ENCODE measurements around the gene CCL3.
"Not testable (repeated sequence)": the region's sequence is repeated elsewhere in the genome, so short reads cannot be mapped to it uniquely, and the experiment has no call there.

Gene CCL3

DNA sequence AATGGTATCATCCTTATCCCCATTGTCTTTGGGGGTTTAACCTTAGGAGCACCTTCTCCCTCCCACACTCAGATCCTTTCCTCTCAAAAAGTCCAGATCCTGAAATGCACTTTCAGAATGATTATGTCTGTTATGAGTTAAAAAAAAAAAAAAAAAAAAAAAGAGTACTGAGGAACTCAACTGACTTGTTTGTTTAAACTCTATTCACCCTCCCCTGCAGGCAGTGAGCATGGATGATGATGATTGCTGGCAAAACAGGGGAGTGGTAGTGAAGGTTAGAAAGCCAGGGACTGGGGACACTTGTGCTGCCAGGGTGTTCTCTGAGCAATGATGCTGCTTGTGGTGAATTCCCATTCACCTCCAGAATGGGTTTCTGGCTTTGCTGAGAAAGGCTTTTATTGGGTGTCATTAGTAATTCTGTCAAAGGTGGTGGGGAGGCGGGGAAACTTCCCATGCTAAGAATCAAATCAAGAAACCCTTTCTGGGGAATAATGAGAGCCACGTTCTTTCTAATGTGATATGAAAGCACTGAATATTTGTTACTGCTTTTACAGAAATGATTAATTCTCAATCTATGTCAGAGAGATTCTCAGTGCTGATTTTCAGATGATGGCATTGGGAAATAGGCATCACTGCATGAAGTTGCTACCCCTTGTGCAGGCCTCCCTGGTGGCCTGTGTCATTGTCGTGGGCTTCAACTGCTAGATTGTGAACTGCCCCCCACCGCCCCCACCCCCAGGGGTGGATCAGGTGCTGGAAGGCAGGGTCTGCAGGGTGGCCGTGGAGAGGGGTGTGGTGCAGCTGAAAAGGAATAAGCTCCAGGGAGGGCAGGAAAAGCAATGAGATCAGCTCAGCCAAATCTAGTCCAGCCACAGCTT, 27.8 kb upstream of the CCL3 start:
- DNase-seq, result no peak

DNA sequence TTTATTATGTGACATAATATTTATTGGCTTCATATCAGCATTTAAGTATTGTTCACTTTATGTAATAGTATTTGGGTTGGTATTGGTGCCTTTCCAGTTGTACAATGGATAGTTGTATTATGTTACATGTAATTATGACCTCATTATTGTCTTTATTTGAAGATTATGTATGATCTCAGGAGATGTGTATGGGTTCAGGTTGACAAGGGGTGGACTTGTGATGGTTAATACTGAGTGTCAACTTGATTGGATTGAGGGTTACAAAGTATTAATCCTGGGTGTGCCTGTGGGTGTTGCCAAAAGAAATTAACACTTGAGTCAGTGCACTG, 25.7 kb upstream of the CCL3 start:
- DNase-seq, result not testable (repeated sequence)

- DNase-seq, result not testable (repeated sequence)
Measured at GRCh38 chr17:36114971-36115648, 25.2 kb upstream of the CCL3 start.

- DNase-seq, result not testable (repeated sequence)
Measured at GRCh38 chr17:36113131-36113530, 23.2 kb upstream of the CCL3 start.

DNA sequence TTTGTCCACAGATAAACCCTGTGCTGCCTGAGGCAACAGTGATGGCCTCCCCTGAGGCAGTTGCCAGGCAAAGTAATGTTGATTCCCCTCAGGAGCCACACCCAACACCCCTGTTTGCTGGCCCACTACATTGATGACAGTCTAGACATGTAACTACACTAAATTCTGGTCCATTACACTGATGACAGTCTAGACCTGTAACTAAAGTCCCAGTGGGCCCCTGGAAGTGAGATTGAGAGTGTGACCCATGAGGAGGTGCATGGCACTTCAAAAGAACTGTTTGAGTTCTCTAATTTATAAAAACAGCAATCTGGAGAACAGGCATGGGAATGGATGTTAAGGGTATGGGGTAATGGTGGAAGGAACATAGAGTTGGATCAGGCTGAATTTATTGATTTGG, 22.6 kb upstream of the CCL3 start:
- no peak for DNase-seq

DNA sequence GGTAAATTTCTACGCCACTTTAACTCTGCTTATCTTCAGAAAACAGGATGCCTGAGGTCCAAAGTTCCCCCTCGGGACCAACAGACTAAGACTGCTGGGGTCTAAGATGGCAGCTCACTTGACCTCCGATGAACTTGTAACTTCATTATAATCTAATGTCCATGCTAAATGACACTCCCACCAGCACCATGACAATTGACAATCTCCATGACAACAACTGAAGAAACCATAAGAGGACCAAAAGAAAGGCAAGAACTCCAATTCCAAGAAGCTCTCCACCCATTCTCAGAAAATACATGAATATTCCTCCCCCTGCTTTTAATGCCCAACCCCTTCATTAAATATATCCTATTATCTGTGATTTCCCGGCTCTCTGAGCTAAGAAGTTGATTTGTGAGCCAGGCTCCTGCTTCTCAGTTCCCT, 21.1 kb upstream of the CCL3 start:
- DNase-seq, result no peak

DNA sequence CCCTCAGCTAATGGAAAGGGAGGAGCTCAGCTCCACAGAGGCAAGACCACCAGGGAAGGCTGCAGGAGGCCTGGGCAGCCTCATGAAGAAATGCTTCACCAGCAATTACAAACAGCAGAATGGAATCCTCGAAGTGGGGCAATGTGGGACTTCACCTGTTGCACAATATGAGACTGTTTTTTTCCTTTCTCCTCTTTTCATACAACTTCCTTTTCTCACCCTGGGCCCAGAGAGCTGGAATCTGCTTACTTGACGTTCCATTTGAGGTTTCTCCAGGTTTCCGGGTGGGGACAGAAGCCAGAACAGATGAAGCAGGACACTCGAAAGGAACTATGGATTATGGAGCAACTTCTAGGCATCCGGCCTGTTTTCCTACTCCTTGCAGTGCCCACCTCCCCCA, 18.3 kb upstream of the CCL3 start:
- not testable (repeated sequence) for DNase-seq

DNA sequence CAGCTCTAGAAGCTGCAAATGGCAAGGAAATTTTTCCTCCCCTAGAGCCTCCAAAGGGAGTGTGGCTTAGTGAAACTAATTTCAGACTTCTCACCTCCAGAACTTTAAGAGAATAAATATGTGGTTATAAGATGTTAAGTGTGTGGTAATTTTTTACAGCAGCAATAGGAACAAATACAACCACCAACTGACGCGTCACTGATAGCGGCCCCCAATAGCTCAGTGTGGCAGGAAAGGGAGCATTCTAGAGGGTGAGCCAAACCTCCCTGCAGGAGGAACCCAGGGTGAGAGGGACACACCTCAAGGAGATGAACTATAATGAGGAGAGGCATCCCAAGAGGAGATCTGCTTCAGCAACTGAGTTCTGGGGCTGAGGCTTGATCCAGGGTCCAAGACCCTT, 17.7 kb upstream of the CCL3 start:
- no peak for DNase-seq

DNA sequence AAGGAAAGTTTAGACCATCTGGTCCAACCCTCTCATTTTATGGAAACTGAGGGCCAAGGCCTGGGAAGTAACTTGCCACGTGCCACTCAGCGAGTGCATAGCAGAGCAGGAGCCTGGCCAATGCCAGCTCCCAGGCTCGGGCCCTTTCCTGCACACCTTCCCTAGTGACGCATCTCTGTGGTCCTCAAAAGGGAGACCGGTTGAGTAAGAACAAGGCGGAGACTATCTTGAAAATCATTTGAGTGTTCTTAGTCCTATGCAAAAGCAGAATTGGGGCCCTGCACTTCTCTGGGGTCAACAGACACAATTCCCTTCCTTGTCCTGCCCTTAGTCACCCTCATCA, 16.5 kb upstream of the CCL3 start:
- DNase-seq, result no peak

DNA sequence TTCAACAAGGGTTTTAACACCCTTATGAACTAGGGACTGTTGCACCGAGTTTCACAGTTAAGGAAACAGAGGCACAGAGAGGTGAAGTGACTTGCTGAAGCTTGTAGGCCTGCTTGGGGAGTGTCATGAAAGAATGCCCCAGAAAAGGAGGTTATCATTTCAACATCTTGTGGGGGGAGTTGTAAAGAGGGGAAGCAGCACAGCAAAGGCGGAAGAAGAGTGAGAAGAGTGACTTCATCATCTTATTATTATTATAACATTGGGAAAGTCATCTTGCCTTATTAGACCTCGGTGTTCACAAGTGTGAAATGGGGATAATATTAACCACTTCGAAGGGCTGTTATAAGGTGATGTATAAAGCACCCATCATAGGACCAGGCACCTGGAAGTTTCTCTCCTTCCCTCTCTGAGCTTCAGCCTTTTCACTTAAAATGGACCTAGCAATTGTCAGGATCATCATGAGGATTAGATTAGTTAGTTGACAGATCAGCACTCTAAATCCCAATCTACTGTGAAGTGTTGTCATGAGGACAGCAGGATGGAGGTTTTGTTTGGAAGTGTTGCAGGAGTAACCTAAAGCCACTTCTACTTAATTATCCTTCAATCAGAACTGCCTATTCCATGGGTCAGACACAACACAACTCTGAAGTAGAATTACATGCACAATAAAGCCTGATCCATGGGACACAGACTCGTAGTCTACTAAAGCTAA, 16.0 kb upstream of the CCL3 start:
- DNase-seq, result no peak

DNA sequence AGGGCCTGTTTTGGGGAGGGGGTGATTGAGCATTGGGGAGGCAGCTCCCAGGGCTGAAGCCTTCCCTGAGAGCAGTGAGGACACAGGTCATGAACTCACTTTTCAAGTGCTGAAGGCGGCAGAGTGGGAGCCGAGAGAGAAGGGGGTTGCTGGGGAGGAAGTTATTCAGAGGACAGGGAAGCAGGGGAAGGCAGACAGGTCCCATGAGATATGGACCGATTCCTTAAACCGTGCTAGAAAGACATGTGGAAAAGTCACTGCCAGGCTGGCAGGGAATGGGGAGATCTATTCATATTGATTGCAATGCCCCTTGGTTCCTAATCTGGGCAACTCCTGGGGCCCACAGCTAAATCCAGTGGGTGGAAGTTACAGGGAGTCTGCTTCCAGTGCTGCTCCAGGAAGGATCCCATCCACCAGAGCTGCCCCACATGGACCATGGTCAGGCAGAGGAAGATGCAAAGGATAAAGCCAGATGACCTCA, 14.8 kb upstream of the CCL3 start:
- no peak for DNase-seq

- DNase-seq, result not testable (repeated sequence)
Measured at GRCh38 chr17:36104246-36104645, 14.3 kb upstream of the CCL3 start.

DNA sequence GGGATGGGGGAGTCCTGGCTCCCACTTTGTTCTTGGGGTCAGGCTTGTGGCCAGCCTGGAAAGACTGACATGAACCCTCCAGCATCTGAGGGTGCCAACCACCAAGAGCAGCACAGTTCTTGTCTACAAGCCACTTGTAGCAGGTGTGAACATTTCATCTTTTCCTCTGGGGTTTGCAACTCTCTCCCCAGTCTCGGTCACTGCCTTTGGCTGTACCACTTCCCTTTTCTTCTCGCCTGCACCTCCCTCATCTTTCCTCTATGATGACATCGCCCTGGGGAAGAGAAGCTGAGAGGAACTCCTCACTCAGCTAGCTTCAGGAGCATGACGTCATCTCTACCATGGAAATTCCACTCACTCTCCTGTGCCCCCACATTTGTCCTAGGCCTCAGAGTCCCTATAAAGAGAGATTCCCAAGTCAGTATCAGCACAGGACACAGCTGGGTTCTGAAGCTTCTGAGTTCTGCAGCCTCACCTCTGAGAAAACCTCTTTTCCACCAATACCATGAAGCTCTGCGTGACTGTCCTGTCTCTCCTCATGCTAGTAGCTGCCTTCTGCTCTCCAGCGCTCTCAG, 13.5 kb upstream of the CCL3 start, which contains the start of gene CCL4:
Gene CCL4, plus strand, starts transcription at position 427 of the 575 bp plus-strand sequence. Its CDS starts 79 bp downstream, at position 506.
- peak in 1 of 51 donors; percentile 5 for DNase-seq

DNA sequence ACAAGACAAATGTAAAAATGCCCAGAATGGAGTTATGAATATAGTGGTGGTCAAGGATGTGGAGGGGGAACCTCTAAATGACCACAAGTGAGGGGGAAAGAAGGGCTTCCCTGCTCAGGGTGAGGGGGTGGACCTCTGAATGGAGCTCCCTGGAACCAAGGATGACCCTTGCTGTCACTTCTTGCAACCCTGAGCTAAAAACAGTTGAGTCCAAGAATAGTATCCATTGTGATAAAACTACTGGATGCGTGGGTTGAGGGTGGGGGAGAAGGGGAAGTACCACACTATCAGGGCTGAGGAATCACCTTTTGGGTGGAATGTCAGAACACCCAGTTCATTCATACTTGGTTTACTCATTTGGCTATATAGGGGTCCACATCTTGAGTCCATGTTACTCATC, 9.1 kb upstream of the CCL3 start:
- not testable (repeated sequence) for DNase-seq

- DNase-seq, result no peak
Measured at GRCh38 chr17:36095992-36096391, 6.0 kb upstream of the CCL3 start.

- no peak for DNase-seq
Measured at GRCh38 chr17:36094746-36095145, 4.8 kb upstream of the CCL3 start.

- DNase-seq, result no peak
Measured at GRCh38 chr17:36094232-36094631, 4.3 kb upstream of the CCL3 start.

DNA sequence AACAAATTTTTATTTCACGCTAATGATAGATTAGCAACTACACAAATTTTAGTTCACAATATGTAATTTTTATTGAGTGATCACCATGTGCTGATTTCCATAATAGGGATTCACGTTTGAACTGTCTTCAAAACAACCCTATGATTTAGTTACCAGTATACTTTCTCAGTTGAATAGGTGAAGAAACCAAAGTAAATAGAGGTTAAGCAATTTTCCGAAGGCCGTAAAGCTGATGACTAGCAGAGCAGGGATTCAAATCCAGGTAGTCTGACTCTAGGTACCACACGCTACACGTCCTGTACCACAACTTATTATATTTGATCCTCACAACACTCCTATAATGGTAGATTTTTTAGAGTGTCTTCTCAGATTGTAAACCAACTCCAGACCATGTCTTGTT, 2.8 kb upstream of the CCL3 start:
- not testable (repeated sequence) for DNase-seq

DNA sequence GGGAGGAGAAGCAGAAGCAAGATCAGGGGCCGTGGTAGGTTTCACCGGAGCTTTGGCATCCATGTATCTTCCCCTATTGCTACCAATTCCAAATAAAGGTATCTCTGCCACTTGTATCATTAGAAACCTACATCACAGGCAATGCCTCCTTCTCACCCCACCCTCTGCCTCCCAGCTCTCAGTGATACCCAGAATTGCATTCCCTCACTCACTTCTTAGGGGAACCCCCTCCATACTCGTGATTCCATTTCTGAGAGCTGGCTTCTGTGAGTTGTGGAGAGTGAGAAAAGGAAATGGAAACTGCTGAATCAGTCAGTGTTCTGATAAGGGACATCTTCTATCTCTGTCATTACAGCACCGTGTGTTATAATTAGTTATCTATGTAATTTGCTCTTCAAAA, 2.3 kb upstream of the CCL3 start:
- no peak for DNase-seq

DNA sequence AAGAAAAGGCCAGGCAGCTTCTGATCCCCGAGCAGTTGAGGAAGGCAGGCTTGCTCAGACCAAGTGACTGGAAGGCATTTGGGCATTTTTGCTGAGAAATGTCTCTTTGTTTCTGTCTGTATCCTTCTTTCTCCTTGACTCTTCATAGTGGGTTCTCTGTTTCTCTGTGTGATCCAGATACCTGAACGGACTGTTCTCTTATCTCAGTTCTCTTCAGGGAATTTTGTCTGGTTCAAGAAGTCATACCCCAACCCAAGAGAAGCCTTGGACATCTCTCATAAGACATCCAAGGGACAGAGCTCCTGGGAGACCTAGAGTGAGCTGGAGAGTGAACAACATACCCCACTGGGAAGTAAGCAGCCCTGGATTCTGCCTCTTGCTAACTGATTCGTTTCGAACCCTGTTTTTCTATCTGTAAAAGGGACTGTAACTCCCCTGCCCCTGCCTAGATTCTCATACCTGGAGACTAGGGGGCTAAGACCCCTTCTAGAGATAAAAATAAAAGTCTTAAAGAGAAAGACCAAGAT, 541 bp downstream of the CCL3 start:
- DNase-seq, result no peak

GRCh38 chr17:36088670-36089338, 1.1 kb downstream of the CCL3 start:
- no peak for DNase-seq

All from hypothalamus (tissue), 51 donors.